ENCODE results near the gene CBX3. TPM values are rescaled to one million over a fixed set of nuclear protein-coding genes. Genes with fewer than 3 reads are reported as not detected.

The CBX3 gene
- total and polyA plus RNA-seq, 2 of the 8 experiments (the other 6 are each of a cell fraction or from before 2014, with no cell fraction given), result 71.3 to 258 TPM

DNA sequence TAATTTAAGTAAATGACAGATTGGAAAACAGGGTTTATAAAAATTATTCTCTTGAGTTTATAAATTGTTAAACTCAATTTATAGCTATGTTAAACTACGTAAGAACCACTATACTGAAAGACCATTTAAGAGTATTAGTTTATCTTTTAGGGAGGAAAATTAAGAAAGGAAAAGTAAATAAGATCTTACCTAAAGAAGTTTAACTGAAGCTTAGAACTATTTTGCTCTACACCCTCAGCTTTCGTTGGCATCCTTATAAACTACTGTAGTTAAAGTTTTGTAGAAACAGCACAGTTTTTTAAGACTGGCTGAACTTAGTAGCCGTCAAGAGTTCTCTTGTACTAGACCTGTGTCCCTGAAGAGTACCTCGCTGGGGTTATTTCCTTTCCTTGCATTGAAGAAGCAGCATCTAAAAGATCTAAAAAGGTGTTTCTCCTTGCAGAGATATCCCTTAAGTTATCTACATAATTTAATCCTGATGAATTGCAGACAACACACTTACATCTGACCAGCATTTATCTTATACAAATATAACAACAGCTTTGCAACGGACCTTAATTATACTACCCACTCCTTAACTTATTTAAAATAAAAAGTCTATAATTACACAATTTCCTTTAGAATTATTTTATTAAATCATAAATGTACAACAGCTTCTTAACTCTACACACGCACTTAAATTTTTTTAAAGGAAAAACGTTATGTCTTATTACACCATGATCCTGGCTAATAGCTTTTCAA is 10.1 kb upstream of the CBX3 start (continued):
- TF ChIP-seq RFX5 (IDR thresholded peaks at IDR 0.05; ENCODE audit: borderline replicate concordance, low read depth, low read length), result no peak
- no peak for TF ChIP-seq CHD2 (IDR thresholded peaks at IDR 0.05; ENCODE audit: low read length)
- no peak for TF ChIP-seq MAX (IDR thresholded peaks at IDR 0.05)

Data from H1 (cell line).